GM20431 (cell line): ENCODE measurements around the gene ARHGAP45.

ENCODE experiments used
- in situ Hi-C: fragments of 300-500 bp; cut with MseI, MboI; formaldehyde crosslinking; loops from one replicate; pipeline ENCODE4 v1.15.0; 2020; ENCODE audit warnings: low sequenced_read_pairs; ENCODE audit not compliant: unreplicated experiment

The ARHGAP45 gene

DNA sequence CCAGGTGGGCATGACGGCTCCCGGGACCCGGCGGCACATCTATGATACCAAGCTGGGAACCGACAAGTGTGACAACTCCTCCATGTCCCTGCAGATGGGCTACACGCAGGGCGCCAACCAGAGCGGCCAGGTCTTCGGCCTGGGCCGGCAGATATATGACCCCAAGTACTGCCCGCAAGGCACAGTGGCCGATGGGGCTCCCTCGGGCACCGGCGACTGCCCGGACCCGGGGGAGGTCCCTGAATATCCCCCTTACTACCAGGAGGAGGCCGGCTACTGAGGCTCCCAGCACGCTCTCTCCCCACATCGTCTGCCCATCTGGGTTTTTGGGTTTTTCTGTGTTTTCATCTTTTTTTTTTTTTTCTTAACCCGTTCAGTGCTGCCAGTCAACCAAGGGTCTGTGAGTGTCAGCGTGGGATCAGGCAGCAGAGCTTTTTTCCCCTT lies 29.3 kb upstream of the ARHGAP45 start:
- in situ Hi-C loops, result no loop called here

DNA sequence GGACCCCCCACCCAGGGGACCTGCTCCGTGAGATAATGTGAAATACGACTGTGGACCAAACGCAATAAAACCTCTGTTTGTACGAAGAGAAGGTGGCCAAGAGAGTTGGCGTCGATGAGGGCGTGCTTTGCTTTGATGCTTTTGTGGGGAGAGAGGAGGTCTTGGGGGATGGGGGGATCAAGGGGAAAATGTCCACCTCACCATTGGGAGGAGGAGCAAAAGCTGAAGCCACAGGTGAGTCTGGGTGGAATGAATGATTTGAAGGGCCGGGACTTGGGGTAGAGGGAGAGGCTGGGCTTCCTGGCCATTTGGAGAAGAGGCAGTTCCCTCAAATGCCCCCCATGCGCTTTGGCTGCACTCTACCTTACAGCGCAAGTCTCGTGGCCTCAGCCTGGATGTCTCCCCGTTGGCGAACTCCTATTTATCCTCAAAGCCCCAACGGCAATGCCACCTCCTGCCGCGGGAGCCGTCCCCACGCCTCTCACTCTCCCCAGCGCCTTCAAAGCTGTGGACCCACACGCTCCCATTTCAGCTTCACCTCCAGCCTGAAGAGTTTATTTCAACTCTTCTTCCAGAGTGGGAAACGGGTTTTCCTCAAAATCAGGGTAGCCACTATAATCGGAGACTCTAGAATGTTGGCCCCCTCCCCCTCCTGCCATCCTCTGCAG lies 27.9 kb upstream of the ARHGAP45 start:
- in situ Hi-C loops, result no loop called here

DNA sequence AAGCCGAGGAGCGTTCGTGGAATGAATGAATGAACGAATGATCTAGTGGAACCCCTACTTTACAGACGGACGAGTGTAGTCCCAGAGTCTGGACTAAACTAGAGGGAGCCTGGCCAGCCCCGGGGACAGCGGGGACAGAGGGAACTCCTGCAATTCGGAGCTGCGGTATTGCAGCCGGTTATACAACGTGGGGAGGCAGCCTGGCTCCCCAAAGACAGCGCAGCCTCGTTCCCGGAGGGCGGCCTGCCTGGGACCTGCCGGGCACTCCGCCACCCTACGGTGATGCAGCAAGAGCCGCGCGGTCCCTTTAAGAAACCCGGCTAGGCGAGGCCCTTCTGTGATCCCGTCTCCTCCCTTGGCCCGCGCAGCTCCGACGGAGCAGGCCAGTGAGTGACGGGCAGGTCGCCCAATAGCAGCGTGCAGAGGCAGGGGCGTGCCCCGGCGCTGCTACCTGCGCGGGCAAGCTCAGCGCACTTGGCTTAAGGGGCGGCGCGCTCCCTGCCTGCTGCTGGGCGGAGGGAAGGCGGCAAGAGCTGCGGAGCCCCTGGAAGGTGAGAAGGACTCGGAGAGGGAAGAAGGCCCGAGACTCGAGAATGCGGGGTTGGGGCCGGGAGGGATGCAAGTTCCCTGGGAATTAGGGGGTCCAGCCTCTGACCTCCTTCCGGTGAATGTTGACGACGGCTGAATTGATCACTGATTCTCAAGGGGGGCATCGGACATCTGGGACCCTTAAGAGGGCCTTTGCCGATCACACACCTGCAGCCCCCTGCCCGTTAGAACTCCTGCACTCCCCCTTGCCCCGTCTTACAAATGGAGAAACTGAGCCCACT lies 27.1 kb upstream of the ARHGAP45 start, which contains the start of gene ABCA7:
ABCA7 (plus strand) TSS at position 462 of the 830 bp plus-strand sequence. CDS start 1,255 bp downstream, outside the sequence.
- in situ Hi-C loops, result no loop called here

DNA sequence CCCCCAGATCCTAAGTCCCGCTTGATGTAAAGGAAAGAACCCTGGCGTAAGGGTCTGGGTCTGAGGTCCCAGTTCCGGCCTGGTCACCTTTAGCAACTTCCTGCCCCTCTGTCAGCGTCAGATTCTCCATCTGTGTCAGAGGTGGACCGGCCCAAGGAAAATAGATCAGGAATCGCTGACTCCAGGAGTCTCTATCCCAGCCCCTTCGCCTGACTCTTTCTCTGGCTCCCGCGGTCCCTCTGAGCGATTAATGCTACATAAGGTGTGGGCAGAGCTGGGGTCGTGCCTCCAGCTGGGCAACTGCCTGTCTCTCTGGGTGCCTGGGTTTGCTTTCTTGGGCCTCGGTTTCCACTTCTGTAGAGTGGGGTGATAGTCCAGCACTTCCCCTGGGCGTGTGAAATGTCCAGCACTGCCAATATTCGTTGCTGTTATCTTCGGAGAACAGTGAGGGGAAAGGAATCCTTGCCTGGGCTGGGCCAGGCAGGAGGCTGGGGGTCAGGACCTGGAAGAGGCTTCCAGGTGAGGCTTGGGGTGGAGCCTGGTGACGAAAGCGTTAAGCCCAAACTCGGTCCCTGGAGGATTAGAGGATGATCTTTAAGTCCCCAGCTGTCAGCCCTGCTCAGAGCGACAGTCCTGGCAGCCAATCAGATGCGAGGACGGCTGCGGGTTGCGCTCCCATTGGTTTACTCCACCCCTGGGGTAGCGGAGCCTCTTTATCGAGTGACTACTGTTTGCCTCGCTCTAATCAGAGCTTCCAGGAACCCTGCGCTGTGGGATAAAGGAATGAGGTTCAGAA lies 26.3 kb upstream of the ARHGAP45 start:
- in situ Hi-C loops, result no loop called here

DNA sequence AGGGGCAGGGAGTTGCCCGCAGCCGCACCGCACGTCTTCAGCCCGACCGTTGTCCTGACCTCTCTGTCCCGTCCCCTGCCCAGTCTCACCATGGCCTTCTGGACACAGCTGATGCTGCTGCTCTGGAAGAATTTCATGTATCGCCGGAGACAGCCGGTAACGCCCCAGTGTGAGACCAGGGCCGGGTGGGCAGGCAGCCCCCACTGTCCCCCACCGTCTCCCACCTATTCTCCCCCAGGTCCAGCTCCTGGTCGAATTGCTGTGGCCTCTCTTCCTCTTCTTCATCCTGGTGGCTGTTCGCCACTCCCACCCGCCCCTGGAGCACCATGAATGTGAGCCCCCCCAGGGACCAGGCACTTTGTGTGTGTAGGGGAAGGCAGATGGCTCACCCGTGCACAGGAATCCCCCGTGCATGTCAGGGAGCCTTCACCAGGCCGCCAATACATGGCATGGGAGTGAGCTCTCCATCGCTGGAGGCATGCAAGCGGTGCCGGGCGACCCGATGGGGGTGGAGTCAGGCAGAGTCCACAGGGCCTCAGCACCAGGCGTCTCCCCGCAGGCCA lies 25.6 kb upstream of the ARHGAP45 start:
- in situ Hi-C loops, result no loop called here

DNA sequence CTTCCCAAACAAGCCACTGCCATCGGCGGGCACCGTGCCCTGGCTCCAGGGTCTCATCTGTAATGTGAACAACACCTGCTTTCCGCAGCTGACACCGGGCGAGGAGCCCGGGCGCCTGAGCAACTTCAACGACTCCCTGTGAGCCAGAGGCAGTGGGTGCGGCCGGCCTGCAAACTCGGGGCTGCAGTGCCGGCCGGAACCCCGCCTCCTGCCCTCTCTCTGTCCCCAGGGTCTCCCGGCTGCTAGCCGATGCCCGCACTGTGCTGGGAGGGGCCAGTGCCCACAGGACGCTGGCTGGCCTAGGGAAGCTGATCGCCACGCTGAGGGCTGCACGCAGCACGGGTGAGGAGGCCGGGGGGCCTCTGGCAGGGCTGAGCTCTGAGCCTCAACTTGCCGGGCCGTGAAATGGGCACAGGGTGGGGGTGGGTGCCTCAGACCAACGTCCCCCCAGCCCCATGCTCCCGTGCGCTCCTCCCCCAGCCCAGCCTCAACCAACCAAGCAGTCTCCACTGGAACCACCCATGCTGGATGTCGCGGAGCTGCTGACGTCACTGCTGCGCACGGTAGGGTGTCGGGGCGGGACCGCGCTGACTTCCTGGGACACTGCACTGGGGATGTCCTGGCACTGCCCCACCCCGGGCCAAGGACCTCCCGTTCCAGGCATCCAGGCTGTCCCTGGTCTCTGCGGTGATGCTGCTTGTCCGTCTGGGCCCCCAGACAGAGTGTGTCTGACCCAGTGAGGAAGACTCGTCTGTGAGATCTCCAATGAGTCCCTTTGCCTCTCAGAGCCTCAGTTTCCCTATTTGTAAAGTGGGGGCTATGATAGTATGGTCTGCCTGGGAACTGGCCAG lies 24.9 kb upstream of the ARHGAP45 start:
- in situ Hi-C loops, result no loop called here

DNA sequence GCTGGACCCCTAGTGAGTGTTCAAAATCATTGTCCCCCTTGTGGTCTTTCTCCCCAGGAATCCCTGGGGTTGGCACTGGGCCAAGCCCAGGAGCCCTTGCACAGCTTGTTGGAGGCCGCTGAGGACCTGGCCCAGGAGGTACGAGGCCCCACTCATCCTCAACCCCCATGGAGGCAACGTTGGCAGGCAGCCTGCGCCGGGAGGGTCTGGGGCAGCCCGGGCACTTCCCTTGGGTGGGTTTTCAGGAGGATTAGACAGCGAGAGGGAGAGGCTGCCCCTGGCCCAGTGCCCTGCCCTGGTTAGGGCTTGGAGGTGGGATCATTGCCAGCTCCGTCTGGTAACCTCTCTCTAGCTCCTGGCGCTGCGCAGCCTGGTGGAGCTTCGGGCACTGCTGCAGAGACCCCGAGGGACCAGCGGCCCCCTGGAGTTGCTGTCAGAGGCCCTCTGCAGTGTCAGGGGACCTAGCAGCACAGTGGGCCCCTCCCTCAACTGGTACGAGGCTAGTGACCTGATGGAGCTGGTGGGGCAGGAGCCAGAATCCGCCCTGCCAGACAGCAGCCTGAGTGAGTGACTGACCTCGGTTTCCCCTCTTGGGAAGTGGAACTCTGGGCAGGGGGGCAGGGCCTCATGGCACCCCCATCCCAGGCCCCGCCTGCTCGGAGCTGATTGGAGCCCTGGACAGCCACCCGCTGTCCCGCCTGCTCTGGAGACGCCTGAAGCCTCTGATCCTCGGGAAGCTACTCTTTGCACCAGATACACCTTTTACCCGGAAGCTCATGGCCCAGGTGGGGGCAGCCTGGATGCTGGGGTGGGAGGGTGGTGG lies 24.1 kb upstream of the ARHGAP45 start:
- in situ Hi-C loops, result no loop called here

DNA sequence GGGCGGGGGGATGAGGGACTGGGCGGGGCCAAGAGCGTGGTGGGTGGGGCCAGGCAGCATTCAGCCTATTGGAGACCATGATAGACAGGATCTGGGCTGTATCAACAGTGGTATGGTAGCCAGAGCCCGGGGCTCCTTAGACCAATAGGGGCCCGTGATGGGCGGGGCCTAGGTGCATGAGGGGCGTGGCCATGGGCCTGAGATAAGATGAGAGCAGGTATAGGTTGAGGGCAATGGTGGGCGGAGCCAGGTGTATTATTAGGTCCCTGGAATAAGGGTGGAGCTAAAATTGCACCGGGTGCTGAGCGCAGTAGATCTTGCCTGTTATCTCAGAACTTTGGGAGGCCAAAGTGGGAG lies 21.7 kb upstream of the ARHGAP45 start:
- in situ Hi-C loops, result no loop called here

DNA sequence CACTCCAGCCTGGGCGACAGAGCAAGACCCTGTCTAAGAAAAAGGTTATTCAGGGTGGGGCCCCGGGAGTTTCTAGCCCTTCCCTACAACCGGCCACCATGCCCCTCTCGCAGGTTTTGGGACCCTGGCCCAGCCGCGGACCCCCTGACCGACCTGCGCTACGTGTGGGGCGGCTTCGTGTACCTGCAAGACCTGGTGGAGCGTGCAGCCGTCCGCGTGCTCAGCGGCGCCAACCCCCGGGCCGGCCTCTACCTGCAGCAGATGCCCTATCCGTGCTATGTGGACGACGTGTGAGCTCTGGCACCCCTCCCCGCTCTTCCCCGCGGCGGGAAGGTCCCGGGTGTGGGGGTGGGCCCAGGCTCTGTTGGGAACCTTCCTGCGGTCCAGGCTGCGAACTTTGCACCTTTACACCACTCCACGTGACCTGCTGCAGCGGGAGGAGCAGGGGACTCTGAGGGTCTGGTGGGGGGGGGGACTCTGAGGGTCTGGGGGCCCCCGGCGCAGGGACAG lies 20.8 kb upstream of the ARHGAP45 start:
- in situ Hi-C loops, result no loop called here

DNA sequence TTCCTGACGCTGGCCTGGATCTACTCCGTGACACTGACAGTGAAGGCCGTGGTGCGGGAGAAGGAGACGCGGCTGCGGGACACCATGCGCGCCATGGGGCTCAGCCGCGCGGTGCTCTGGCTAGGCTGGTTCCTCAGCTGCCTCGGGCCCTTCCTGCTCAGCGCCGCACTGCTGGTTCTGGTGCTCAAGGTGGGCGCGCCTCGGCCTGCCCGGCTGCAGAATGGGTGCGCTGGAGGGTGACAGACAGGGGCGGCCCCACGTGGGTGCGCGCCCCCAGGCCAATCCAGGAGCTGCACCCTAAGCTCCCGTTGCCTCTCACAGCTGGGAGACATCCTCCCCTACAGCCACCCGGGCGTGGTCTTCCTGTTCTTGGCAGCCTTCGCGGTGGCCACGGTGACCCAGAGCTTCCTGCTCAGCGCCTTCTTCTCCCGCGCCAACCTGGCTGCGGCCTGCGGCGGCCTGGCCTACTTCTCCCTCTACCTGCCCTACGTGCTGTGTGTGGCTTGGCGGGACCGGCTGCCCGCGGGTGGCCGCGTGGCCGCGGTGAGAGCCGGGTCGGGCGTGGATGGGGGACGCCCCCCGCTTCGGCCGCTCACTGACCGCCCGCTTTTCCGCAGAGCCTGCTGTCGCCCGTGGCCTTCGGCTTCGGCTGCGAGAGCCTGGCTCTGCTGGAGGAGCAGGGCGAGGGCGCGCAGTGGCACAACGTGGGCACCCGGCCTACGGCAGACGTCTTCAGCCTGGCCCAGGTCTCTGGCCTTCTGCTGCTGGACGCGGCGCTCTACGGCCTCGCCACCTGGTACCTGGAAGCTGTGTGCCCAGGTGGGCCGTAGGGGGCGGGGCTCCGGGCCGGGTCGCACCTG lies 19.9 kb upstream of the ARHGAP45 start:
- in situ Hi-C loops, result no loop called here

DNA sequence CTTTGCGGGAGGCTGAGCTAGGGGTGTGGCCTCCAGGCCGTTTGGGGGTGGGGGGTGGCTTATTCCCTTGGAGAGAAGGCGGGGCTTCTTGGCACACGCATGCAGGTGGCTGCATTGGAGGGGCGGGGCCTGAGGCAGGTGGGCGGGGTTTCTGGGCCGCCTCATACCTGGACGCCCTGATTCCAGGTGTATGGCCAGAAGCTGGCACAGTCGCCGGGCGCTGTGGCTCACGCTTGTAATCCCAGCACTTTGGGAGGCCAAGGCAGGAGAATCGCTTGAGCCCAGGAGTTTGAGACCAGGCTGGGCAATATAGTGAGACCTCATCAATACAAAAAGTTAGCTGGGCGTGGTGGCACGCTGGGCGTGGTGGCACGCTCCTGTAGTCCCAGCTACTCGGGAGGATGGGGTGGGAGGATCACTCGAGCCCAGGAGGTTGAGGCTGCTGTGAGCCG lies 19.2 kb upstream of the ARHGAP45 start:
- in situ Hi-C loops, result no loop called here

DNA sequence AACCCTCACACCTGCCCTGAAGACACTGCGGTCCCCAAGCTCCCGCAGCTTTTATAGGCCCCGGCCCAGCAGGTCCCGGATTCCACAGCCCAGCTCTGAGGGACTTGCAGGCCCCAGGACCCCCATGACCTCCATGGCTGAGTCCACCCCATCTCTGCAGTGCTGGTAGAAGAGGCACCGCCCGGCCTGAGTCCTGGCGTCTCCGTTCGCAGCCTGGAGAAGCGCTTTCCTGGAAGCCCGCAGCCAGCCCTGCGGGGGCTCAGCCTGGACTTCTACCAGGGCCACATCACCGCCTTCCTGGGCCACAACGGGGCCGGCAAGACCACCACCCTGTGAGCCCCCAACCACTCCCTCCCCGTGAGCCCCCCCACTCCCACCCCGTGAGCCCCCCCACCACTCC lies 17.9 kb upstream of the ARHGAP45 start:
- in situ Hi-C loops, result no loop called here

DNA sequence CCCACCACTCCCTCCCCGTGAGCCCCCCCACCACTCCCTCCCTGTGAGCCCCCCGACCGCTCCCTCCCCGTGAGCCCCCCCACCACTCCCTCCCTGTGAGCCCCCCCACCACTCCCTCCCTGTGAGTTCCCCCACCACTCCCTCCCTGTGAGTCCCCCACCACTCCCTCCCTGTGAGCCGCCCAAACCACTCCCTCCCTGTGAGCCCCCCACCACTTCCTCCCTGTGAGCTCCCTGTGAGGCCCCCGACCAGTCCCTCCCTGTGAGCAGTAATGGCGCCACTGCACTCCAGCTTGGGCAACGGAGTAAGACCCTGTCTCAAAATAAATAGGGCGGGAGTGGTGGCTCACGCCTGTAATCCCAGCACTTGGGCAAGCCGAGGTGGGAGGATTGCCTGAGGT lies 17.2 kb upstream of the ARHGAP45 start:
- in situ Hi-C loops, result no loop called here

DNA sequence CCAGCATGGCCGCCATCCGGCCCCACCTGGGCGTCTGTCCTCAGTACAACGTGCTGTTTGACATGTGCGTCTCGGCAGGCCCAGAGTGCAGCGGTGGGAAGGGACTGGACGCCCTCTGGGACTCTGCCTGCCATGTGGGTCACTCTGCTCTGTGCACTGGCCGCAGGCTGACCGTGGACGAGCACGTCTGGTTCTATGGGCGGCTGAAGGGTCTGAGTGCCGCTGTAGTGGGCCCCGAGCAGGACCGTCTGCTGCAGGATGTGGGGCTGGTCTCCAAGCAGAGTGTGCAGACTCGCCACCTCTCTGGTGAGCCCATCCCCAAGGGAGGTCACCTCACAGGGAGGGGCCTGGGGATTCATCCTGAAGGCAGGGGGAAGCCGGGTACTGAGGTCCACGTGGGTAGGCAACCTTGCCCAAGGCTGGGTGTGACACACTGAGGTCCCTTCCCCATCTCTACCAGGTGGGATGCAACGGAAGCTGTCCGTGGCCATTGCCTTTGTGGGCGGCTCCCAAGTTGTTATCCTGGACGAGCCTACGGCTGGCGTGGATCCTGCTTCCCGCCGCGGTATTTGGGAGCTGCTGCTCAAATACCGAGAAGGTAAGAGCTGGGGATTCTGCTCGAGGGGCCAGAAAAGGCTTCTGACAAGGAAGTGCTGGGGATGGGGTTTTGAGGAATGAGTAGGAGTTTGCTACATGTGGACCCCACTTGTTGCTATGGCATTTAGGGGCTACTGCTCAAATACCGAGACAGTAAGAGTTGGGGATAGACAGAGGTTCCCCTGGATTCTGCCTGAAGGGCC lies 15.8 kb upstream of the ARHGAP45 start:
- in situ Hi-C loops, result no loop called here

DNA sequence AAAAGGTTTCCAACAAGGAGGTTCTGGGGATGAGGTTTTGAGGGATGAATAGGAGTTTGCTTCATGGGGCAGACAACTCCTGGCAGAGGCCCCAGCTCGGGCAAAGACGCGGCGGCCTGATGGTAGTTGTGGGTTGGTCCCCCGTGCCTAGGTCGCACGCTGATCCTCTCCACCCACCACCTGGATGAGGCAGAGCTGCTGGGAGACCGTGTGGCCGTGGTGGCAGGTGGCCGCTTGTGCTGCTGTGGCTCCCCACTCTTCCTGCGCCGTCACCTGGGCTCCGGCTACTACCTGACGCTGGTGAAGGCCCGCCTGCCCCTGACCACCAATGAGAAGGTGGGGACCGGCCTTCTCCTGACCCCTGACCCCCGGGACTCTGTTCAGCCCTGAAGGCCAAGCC lies 15.2 kb upstream of the ARHGAP45 start:
- in situ Hi-C loops, result no loop called here

DNA sequence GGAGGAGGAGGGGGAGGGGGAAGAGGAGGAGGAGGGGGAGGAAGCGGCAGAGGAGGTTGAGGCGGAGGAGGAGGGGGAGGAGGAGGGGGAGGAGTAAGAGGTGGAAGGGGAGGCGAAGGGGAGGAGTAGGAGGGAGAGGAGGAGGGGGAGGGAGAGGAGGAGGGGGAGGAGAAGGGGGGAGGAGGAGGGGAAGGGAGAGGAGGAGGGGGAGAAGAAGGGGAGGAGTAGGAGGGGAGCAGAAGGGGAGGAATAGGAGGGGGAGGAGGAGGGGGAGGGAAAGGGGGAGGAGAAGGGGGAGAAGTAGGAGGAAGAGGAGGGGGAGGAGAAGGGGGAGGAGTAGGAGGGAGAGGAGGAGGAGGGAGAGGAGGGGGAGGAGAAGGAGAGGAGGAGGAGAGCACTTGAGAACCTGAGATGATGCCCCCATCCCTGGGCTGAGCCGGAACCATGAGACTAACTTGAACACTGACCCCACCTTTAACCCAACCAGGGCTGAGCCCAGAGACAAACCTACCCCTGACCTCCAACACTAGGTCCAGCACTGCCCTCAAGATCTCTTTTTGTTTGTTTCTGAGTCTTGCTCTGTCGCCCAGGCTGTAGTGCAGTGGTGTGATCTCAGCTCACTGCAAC lies 14.5 kb upstream of the ARHGAP45 start:
- in situ Hi-C loops, result no loop called here
